Vagina (tissue), 2 donors: ENCODE data around the gene PRR5L.

ENCODE experiments used
- CTCF ChIP-seq, 3 experiments: fragments of 450-650 bp in 2 of 3; fragments of 200-600 bp in 1 of 3; sonication (generic) in 1 of 3; IDR thresholded peaks; one replicate each; pipeline ENCODE4 v1.5.1; 2017 to 2019; ENCODE audit warnings: antibody characterized with exemption in 3 of 3, mild to moderate bottlenecking in 2 of 3, moderate library complexity in 2 of 3
- POLR2A ChIP-seq, 2 donors: fragments of 450-650 bp; IDR thresholded peaks; one replicate each; pipeline ENCODE4 v1.6.1; 2017; ENCODE audit warnings: antibody characterized with exemption in 2 of 2, mild to moderate bottlenecking in 2 of 2, moderate library complexity in 2 of 2
- POLR2AphosphoS5 ChIP-seq, 2 donors: sonication (generic); formaldehyde crosslinking; IDR thresholded peaks; one replicate each; pipeline ENCODE4 v1.9.0; 2017; ENCODE audit warnings: antibody characterized with exemption in 2 of 2, mild to moderate bottlenecking in 2 of 2, low read depth in 1 of 2; ENCODE audit not compliant: insufficient read depth in 1 of 2

GRCh38 chr11:36274414-36274813, 21.7 kb upstream of the PRR5L start:
- no peak for TF ChIP-seq CTCF (IDR thresholded peaks at IDR 0.05)
- no peak for TF ChIP-seq POLR2A (IDR thresholded peaks at IDR 0.05)
- TF ChIP-seq POLR2AphosphoS5 (IDR thresholded peaks at IDR 0.05; ENCODE audit: insufficient read depth in 1 of 2, low read depth in 1 of 2): no peak
